Osteoblast (primary cell): ENCODE data around the gene NOL4L. TPM values are rescaled to one million over a fixed set of nuclear protein-coding genes. Genes with fewer than 3 reads are reported as not detected.
A peak's percentile ranks its signal among the peaks of the same experiment; 100 is the strongest.

Source experiments
- DNase-seq: peaks from one replicate; pipeline ENCODE4 v3.0.0; 2011; ENCODE audit warnings: low spot score, mixed read lengths; ENCODE audit not compliant: insufficient read length; ENCODE audit errors: missing footprints
- H2AFZ ChIP-seq: 2 replicates; pipeline ENCODE4 v1.6.0; 2011; ENCODE audit warnings: mild to moderate bottlenecking, low read length
- H3K27ac ChIP-seq: 2 replicates; pipeline ENCODE4 v1.5.1; 2011; ENCODE audit warnings: mild to moderate bottlenecking, low read depth, low read length, moderate library complexity
- H3K27me3 ChIP-seq: 2 replicates; pipeline ENCODE4 v1.6.0; 2012; ENCODE audit warnings: mild to moderate bottlenecking, control low read depth, inconsistent platforms, low read length, moderate library complexity; ENCODE audit not compliant: insufficient read depth
- H3K36me3 ChIP-seq: 2 replicates; pipeline ENCODE4 v1.5.1; 2011; ENCODE audit warnings: mild to moderate bottlenecking, low read length, control low read depth, moderate library complexity; ENCODE audit not compliant: insufficient read depth
- H3K4me1 ChIP-seq: 2 replicates; pipeline ENCODE4 v1.5.1; 2011; ENCODE audit warnings: mild to moderate bottlenecking, low read length, control low read depth, moderate library complexity; ENCODE audit not compliant: insufficient read depth
- H3K4me2 ChIP-seq: 2 replicates; pipeline ENCODE4 v1.6.0; 2011; ENCODE audit warnings: mild to moderate bottlenecking, low read length; ENCODE audit not compliant: insufficient read depth
- H3K4me3 ChIP-seq: fragments of 200-600 bp; sonication (generic); 3 replicates; pipeline ENCODE4 v1.5.1; 2012; ENCODE audit warnings: mild to moderate bottlenecking, low read length, inconsistent platforms; ENCODE audit not compliant: insufficient read depth
- H3K79me2 ChIP-seq: 2 replicates; pipeline ENCODE4 v1.6.0; 2012; ENCODE audit warnings: mild to moderate bottlenecking, low read length, control low read depth, inconsistent platforms; ENCODE audit not compliant: insufficient read depth
- H3K9me3 ChIP-seq: 2 replicates; pipeline ENCODE4 v1.5.1; 2011; ENCODE audit warnings: low read depth, low read length, control low read depth
- H4K20me1 ChIP-seq: 2 replicates; pipeline ENCODE4 v1.6.0; 2012; ENCODE audit warnings: mild to moderate bottlenecking, low read length, control low read depth; ENCODE audit not compliant: insufficient read depth
- total RNA-seq: library from RNA; depleted of rRNA; stranded (reverse); fragments of >200 nt; gene quantifications from 2 replicates; pipeline ENCODE4 v1.2.3, GENCODE V29; 2012
- TF ChIP-seq, protein P1 (sequence below): IDR thresholded peaks from 2 replicates; pipeline ENCODE4 v1.5.1; 2011; ENCODE audit warnings: mild to moderate bottlenecking, low read depth, low read length, moderate library complexity; ENCODE audit errors: extremely low read depth

The NOL4L gene
- total RNA-seq, 1 donor, result 6.2 TPM

DNA sequence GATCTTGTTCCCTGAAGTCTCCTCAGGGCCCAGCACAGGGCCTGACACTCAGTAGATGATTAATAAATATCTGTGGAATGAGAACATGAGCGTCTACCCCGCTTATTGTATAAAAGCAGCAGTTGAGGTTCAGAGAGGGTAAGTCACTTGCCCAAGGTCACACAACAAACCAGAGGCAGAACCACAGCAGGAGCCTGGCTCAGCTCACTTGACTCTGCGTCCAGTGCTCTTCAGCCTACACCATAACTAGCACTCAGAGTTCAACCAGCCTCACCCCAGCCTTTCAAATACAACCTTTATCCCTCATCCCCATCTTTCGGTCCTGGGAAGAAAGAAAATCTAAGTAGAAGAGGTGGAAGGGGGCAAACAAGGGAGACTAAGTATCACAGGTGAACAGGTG lies 24.9 kb upstream of the NOL4L start:
- Histone ChIP-seq H3K79me2 (no peaks in the 10 kb centered on the region), H3K27ac (no peak overlapping the region), H2AFZ (no peak overlapping the region), H3K9me3 (no peaks in the 10 kb centered on the region), H3K27me3 (peaks cover 25% of the 10 kb centered on the region), H3K4me1 (no peaks in the 10 kb centered on the region), H3K36me3 (no peaks in the 10 kb centered on the region), H4K20me1 (no peaks in the 10 kb centered on the region), H3K4me2 (no peak overlapping the region), H3K4me3 (no peak overlapping the region)
- DNase-seq, result no peak
- TF ChIP-seq, protein P1, sequence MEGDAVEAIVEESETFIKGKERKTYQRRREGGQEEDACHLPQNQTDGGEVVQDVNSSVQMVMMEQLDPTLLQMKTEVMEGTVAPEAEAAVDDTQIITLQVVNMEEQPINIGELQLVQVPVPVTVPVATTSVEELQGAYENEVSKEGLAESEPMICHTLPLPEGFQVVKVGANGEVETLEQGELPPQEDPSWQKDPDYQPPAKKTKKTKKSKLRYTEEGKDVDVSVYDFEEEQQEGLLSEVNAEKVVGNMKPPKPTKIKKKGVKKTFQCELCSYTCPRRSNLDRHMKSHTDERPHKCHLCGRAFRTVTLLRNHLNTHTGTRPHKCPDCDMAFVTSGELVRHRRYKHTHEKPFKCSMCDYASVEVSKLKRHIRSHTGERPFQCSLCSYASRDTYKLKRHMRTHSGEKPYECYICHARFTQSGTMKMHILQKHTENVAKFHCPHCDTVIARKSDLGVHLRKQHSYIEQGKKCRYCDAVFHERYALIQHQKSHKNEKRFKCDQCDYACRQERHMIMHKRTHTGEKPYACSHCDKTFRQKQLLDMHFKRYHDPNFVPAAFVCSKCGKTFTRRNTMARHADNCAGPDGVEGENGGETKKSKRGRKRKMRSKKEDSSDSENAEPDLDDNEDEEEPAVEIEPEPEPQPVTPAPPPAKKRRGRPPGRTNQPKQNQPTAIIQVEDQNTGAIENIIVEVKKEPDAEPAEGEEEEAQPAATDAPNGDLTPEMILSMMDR, result no peak

DNA sequence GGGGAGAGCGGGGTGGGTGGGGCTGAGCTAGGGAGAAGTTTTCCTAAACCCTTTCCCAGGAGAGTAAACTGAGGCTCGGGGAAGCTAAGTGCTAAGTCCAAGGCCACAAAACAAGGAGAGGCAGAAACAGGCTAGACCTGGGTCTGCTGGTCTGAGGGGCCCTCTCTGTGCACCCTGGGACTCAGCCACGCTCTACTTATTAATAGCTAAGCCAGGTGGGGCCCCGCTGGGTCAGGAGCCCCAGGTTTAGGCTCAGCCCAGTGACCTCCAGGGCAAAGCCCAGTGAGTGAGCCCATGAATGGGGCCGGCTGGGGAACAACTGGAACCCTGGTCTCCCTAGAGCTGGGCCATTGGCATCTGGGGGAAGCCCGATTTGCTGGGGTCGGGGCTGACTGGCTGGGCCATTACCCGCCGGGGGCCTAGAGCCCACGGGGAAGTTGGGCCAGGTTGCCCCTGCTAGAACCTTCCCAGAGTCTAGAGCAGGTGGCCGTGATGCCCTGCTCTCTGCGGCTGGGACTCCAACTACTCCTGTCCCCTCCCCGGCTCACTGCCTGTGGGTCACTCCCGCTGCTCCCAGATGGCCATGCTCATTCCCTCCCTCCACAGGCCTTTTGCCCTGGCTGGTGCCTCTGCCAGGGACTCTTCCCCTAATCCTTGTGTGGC lies 24.1 kb upstream of the NOL4L start:
- H3K36me3 ChIP-seq, result no peaks in the 10 kb centered on the region
- no peaks in the 10 kb centered on the region for H4K20me1 ChIP-seq
- no peak overlapping the region for H3K4me3 ChIP-seq
- H3K9me3 ChIP-seq, result no peaks in the 10 kb centered on the region
- no peaks in the 10 kb centered on the region for H3K79me2 ChIP-seq
- TF ChIP-seq, protein P1, result no peak
- peaks cover 30% of the 10 kb centered on the region for H3K27me3 ChIP-seq
- H3K4me1 ChIP-seq, result no peaks in the 10 kb centered on the region
- H3K4me2 ChIP-seq, result no peak overlapping the region
- no peak overlapping the region for H2AFZ ChIP-seq
- no peak for DNase-seq
- no peak overlapping the region for H3K27ac ChIP-seq

DNA sequence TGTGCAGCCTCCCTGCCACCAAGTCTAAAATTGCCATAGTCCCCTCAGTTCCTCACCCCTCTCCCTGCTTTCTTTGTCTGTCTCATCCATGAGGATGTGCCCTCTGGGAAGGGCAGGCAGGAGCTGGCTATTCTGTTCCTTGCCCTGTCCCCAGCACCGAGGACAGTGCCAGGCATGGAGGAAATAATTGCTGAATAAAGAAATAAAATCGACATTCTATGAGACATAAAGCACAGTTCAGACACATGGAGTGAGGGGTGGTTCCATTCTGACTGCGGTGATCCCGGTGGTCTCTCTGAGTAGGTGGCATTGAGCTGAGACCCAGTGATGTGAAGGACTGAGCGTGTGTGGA lies 23.5 kb upstream of the NOL4L start:
- peaks cover 30% of the 10 kb centered on the region for H3K27me3 ChIP-seq
- TF ChIP-seq, protein P1, result no peak
- no peaks in the 10 kb centered on the region for H4K20me1 ChIP-seq
- H3K4me1 ChIP-seq, result no peaks in the 10 kb centered on the region
- no peak overlapping the region for H3K27ac ChIP-seq
- no peaks in the 10 kb centered on the region for H3K36me3 ChIP-seq
- DNase-seq, result peak; percentile 82
- no peaks in the 10 kb centered on the region for H3K9me3 ChIP-seq
- H3K4me3 ChIP-seq, result no peak overlapping the region
- H3K79me2 ChIP-seq, result no peaks in the 10 kb centered on the region
- no peak overlapping the region for H2AFZ ChIP-seq
- H3K4me2 ChIP-seq, result no peak overlapping the region

DNA sequence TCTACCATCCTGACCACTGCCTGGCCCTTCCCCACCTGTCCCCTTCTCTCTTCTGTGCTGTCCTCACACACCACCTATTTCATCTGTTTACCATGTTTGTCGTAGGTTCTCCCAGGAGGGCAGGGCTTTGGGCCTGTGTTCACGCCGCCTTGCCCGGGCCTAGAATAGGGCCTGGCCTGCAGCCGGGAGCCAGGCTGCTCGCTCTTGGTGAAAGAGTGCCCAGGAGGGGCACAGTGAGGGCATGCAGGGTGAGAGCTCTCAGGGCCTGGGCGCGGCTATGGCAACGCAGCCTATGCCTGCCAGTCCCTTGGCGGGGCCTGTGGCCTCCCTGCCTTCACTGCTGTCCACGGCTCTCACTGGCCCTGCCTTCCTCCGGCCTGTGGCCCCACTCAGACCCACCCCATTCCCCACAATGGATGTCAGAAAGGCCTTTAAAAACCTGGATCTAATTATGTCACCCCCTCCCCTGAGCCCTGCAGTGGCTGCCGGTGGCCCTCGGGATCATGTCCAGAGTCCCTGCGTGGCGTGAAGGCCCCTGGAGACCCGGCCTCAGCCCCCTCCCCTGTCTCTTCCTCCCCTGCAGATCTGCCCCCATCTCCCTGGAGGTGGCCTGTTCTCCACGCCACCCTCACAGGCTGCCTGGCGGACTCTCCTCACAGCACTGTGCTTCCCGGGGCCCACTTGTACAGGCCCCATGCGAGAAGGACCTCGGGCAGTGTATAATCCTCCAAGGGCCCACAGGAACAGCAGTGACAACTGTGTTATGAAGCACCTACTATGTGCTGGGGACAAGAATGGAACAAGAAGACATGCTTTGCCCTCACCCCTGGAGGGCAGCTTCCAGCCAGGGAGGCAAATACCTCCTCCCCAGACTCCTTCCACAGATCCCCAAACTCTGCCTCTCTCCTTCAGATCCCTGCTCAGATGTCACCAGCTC lies 22.9 kb upstream of the NOL4L start:
- Histone ChIP-seq H3K27me3 (peaks cover 30% of the 10 kb centered on the region), H3K4me2 (no peak overlapping the region), H3K27ac (no peak overlapping the region), H3K36me3 (no peaks in the 10 kb centered on the region), H3K9me3 (no peaks in the 10 kb centered on the region), H2AFZ (no peak overlapping the region), H3K79me2 (no peaks in the 10 kb centered on the region), H4K20me1 (no peaks in the 10 kb centered on the region), H3K4me3 (no peak overlapping the region), H3K4me1 (no peaks in the 10 kb centered on the region)
- DNase-seq, result no peak
- TF ChIP-seq, protein P1, result no peak
